ENCODE data around the gene ANKRD26.

The ANKRD26 gene

DNA sequence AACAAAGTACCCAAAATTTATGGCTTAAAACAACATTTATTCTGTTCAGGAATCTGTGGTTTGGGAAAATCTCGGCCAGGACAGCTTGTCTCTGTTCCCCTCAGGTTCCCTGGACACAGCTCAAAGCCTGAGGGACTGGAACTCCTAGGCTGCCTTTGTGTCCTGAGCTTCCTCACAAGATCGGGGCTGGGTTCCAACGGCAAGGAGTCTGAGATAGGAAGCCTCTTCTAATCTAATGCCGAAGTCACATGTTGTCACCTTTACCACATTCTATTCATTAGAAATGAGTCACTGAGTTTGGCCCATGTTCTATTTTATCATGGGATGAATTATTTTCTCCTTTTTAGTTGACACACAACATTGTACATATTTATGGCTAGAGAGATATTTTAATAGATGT, 80.5 kb downstream of the ANKRD26 start:
- DNase-seq: no peak

- no peak for DNase-seq
These were observed 102.7 kb downstream of the ANKRD26 start for GRCh38 chr10:26997610-26998009.

- DNase-seq: no peak
These were observed 105.6 kb downstream of the ANKRD26 start for GRCh38 chr10:26994743-26995142.

DNA sequence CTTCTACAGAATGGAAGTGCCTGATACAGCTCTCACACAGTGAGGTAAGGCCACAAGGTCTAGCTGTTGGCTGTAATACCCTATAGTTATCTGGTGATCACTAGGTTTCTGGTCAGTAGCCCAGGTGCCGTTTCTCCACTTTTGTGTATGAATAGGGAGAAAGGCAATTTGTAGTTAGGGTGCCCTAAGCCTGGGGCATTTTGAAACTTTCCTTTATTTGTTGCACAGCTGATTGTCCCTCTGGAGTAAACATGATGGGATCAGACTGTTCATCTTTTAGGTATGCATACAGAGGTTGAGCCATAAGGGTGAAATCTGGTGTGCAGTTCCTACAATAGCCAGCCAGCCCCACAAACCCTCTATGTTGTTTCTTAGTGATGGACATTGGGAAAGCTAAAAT, 112.4 kb downstream of the ANKRD26 start:
- DNase-seq: no peak

DNA sequence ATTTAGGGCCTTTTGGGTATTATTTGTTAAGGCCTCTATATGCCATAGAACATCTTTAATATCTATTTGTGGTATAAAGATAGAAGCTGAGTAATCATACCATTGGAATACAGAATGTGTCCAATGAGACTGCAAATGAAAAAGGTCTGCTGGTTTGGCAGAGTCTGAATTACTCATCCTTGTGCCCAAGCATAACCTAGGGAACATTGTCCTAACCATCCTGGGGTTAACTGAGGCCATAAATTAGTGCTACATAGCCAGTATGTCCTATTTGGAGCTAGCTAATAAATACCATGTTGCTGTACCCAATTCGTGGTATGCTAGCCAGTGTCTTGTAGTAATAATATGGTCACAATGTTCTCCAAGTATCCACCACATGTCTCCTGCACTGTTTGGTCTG, 117.1 kb downstream of the ANKRD26 start:
- no peak for DNase-seq

DNA sequence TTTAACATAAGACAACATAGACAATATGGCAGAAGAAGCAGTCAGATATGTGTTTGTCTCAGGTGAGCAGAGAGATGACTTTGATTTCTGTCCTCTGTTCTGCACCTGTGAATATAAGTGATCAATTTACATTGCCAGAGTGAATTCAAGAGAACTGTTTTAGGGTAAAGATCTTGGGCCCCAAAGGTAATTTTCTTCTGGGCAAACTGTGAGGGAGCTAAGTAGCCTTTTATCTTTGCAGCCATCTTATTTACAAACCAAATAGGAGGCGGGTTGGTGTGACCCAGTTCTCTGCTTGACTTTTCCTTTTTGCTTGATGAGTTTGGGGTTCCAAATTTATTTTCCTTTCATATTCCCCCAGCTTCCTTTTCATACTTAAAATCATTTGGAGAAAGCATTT, 118.2 kb downstream of the ANKRD26 start:
- DNase-seq: no peak

- DNase-seq: no peak
These were observed 119.0 kb downstream of the ANKRD26 start for GRCh38 chr10:26981232-26981824.

- no peak for DNase-seq
These were observed 121.8 kb downstream of the ANKRD26 start for GRCh38 chr10:26978519-26978918.

DNA sequence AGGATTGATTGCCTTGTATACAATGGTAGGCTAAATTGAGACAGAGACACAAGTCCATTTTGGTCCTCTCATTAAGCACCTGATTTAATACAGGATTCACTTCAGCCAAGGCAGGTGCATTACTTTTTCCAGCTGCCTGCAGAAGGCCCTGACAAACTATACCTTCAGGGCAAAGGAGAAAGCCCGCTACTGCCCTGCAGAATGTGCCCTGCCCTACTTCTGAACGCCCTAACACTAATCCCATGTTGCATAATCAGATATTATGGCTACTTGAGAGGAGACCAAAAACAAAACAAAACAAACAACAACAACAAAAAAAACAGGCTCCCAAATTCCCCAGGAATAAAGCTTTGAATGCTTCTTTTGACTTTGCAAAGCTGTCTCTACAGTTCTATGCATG, 122.7 kb downstream of the ANKRD26 start:
- DNase-seq: no peak

GRCh38 chr10:26970667-26971066, 129.6 kb downstream of the ANKRD26 start:
- DNase-seq: no peak

GRCh38 chr10:26969145-26969926, 131.0 kb downstream of the ANKRD26 start:
- DNase-seq: no peak

- no peak for DNase-seq
These were observed 137.5 kb downstream of the ANKRD26 start for GRCh38 chr10:26962835-26963234.

DNA sequence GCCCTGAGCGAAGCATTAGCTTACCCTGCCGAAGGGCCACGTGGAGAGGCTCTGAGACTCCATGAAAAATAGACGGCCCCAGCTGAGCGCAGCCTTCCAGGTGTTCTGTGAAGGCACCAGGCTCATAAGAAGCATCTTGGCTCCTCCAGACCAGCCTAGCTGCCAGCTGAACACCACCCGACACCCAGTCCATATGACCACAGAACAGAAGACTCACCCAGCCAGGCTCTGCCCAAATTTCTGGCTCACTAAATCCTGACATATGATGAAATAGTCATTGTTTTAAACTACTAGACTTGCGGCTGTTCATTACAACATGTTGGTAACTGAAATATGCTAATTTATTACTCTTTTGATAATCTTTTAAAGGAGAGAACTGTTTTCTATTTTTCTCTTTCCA, 140.0 kb downstream of the ANKRD26 start:
- no peak for DNase-seq

GRCh38 chr10:26959841-26960240, 140.5 kb downstream of the ANKRD26 start:
- DNase-seq: no peak

Data from activated naive CD4-positive, alpha-beta T cell treated with anti-CD3 and anti-CD28 coated beads, Interleukin-2, amount 50 U/mL, for 16 hours (primary cell).